Smooth muscle cell (in vitro differentiated cells): Measurements from ENCODE around the gene WFIKKN1. TPM values are rescaled to one million over a fixed set of nuclear protein-coding genes. Genes with fewer than 3 reads are reported as not detected.

ENCODE experiments used
- DNase-seq: peaks from one replicate; lab custom pipeline; 2025; ENCODE audit not compliant: unreplicated experiment; lab: John Stamatoyannopoulos, UW
- H2AFZ ChIP-seq: fragments of 200-600 bp; sonication (generic); 2 replicates; pipeline ENCODE4 v1.6.0; 2016; ENCODE audit warnings: antibody characterized with exemption, low read depth, mild to moderate bottlenecking
- H3F3A ChIP-seq: fragments of 200-600 bp; sonication (generic); 2 replicates; pipeline ENCODE4 v1.6.0; 2017; ENCODE audit warnings: antibody characterized with exemption, low read depth
- H3K27ac ChIP-seq: fragments of 200-600 bp; sonication (generic); 2 replicates; pipeline ENCODE4 v1.5.1; 2016; ENCODE audit warnings: low read depth, mild to moderate bottlenecking
- H3K27me3 ChIP-seq: fragments of 200-600 bp; sonication (generic); 2 replicates; pipeline ENCODE4 v1.6.1; 2016; ENCODE audit warnings: low read depth, mild to moderate bottlenecking
- H3K36me3 ChIP-seq: fragments of 200-600 bp; sonication (generic); 2 replicates; pipeline ENCODE4 v1.5.1; 2016; ENCODE audit warnings: low read depth
- H3K4me1 ChIP-seq: fragments of 200-600 bp; sonication (generic); 2 replicates; pipeline ENCODE4 v1.5.1; 2016; ENCODE audit warnings: low read depth
- H3K4me2 ChIP-seq: fragments of 200-600 bp; sonication (generic); 2 replicates; pipeline ENCODE4 v1.6.0; 2016; ENCODE audit warnings: mild to moderate bottlenecking
- H3K4me3 ChIP-seq: fragments of 200-600 bp; sonication (generic); 2 replicates; pipeline ENCODE4 v1.5.1; 2016; ENCODE audit warnings: mild to moderate bottlenecking
- H3K79me2 ChIP-seq: fragments of 200-600 bp; sonication (generic); 2 replicates; pipeline ENCODE4 v1.6.0; 2016; ENCODE audit warnings: low read depth, mild to moderate bottlenecking
- H3K9ac ChIP-seq: fragments of 200-600 bp; sonication (generic); 2 replicates; pipeline ENCODE4 v1.6.0; 2016; ENCODE audit warnings: low read depth
- H3K9me3 ChIP-seq: fragments of 200-600 bp; sonication (generic); replicated peaks from 2 replicates; pipeline ENCODE4 v1.5.1; 2016; ENCODE audit warnings: low read depth
- H4K20me1 ChIP-seq: fragments of 200-600 bp; sonication (generic); 2 replicates; pipeline ENCODE4 v1.6.0; 2016; ENCODE audit warnings: low read depth
- CTCF ChIP-seq: fragments of 200-600 bp; sonication (generic); IDR thresholded peaks from 2 replicates; pipeline ENCODE4 v1.5.1; 2017; ENCODE audit warnings: borderline replicate concordance, mild to moderate bottlenecking, antibody characterized with exemption; ENCODE audit not compliant: insufficient read depth, poor library complexity, severe bottlenecking
- WGBS: methylation state at CpG from one replicate; pipeline ENCODE4 v1.1.7; 2016; ENCODE audit warnings: low lambda C conversion rate; 5-methylcytosine and 5-hydroxymethylcytosine counted together
- polyA plus RNA-seq: library from polyadenylated mRNA; unstranded; fragments of >200 nt; fragmentation: Nextera tagmentation; extraction: Ambion mirVana; gene quantifications from 2 replicates; pipeline ENCODE4 v1.2.1, GENCODE V29; 2016
- total RNA-seq: library from RNA; depleted of rRNA; stranded (reverse); fragments of >200 nt; gene quantifications from 2 replicates; pipeline ENCODE4 v1.2.3, GENCODE V29; 2014

The WFIKKN1 gene
- total and polyA plus RNA-seq, 2 experiments from 2014 or later = 0.77 TPM; not detected in 1

GRCh38 chr16:592518-593306 is 38.1 kb upstream of the WFIKKN1 start:
- Histone ChIP-seq H2AFZ (no peak overlapping the region), H4K20me1 (peaks cover 74% of the 10 kb centered on the region), H3K4me3 (no peak overlapping the region), H3F3A (no peaks in the 10 kb centered on the region), H3K4me2 (no peak overlapping the region), H3K27me3 (no peaks in the 10 kb centered on the region), H3K4me1 (peaks cover 3% of the 10 kb centered on the region), H3K9ac (no peak overlapping the region), H3K9me3 (no peaks in the 10 kb centered on the region), H3K27ac (peak overlapping the region; percentile 35), H3K36me3 (no peaks in the 10 kb centered on the region), H3K79me2 (peaks cover 68% of the 10 kb centered on the region)
- 91% methylated on average over 24 of the region's 24 CpGs for WGBS
- TF ChIP-seq CTCF = no peak
- no peak for DNase-seq

DNA sequence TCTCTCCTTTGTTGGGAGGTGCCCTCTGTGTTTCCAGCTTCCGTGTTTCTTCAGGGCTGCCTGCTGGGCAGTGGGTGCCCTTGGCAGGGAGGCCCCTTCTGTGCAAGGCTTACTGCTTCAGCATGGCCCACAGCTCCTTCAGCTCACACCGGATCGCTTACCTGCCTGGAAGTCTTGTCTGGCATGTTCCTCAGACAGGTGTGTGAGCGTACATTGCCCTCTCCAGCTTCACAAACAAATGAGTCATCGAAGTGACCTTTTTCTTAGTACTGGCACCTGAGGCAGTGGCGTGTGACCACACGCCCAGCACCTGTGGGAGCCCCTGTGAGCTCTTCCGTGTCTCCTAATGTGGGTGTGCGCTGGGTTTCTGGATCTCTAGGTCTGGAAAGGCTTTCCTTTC is 37.4 kb upstream of the WFIKKN1 start:
- H3K4me3 ChIP-seq = no peak overlapping the region
- H3F3A ChIP-seq = no peaks in the 10 kb centered on the region
- H2AFZ ChIP-seq = no peak overlapping the region
- H3K36me3 ChIP-seq = no peaks in the 10 kb centered on the region
- H3K4me2 ChIP-seq = no peak overlapping the region
- WGBS = 69% methylated on average over 9 of the region's 9 CpGs
- TF ChIP-seq CTCF = no peak
- DNase-seq = no peak
- peaks cover 68% of the 10 kb centered on the region for H3K79me2 ChIP-seq
- H3K4me1 ChIP-seq = peaks cover 3% of the 10 kb centered on the region
- peaks cover 81% of the 10 kb centered on the region for H4K20me1 ChIP-seq
- no peak overlapping the region for H3K9ac ChIP-seq
- no peaks in the 10 kb centered on the region for H3K9me3 ChIP-seq
- H3K27ac ChIP-seq = peak overlapping the region; percentile 35
- no peaks in the 10 kb centered on the region for H3K27me3 ChIP-seq

DNA sequence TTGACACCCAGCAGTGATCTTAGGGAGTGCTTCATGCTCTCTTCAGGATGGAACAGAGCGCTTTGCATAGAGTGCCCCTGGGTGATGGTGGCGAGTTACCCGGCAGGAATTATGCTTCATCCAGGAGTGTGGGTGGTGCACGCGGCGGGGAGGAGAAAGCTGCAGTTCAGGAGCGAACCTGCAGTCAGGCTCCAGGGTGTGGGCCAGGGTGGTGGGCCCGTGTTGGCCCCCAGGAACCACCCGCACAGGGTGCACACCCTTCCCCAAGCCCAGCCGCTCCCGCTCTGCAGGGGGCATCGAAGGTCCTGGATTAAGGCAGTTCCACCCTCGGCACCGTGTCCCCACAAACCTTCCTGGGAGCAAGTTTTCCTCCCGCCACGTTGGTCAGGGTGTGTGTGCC is 37.0 kb upstream of the WFIKKN1 start:
- Histone ChIP-seq H3K4me3 (no peak overlapping the region), H3K4me2 (no peak overlapping the region), H3K36me3 (no peaks in the 10 kb centered on the region), H3K27me3 (no peaks in the 10 kb centered on the region), H3K4me1 (peaks cover 3% of the 10 kb centered on the region), H3K79me2 (peaks cover 72% of the 10 kb centered on the region), H2AFZ (no peak overlapping the region), H3F3A (no peaks in the 10 kb centered on the region), H4K20me1 (peaks cover 85% of the 10 kb centered on the region), H3K9ac (no peak overlapping the region), H3K27ac (no peak overlapping the region), H3K9me3 (no peaks in the 10 kb centered on the region)
- no peak for DNase-seq
- TF ChIP-seq CTCF = no peak
- WGBS = 91% methylated on average over 14 of the region's 16 CpGs

DNA sequence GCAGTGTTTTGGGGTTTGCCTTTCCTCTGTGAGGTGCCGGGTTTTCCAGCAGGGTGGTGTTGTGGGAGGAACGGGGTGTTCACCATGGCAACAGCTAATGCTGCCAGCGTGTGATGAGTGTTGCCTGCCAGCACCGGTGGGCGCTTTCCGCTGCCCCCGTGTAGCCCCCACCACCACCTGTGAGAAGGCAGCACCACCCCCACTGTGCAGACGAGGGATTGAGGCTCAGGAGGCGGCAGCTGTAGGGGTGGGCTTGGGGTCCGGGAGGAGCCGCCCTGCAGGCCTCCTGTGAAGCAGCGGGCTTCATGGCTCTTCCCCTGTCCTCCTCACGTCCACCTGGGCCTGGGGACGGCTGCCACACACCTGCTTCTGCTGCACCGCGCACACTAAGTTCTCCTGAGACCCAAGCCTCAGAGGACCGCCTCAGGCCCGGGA is 35.7 kb upstream of the WFIKKN1 start:
- no peak for DNase-seq
- no peaks in the 10 kb centered on the region for H3F3A ChIP-seq
- no peaks in the 10 kb centered on the region for H3K36me3 ChIP-seq
- H3K4me3 ChIP-seq = no peak overlapping the region
- H3K27ac ChIP-seq = no peak overlapping the region
- no peak for TF ChIP-seq CTCF
- H2AFZ ChIP-seq = no peak overlapping the region
- peaks cover 3% of the 10 kb centered on the region for H3K4me1 ChIP-seq
- peaks cover 94% of the 10 kb centered on the region for H4K20me1 ChIP-seq
- H3K9ac ChIP-seq = no peak overlapping the region
- H3K4me2 ChIP-seq = no peak overlapping the region
- H3K79me2 ChIP-seq = peaks cover 74% of the 10 kb centered on the region
- 94% methylated on average over 13 of the region's 18 CpGs for WGBS
- no peaks in the 10 kb centered on the region for H3K9me3 ChIP-seq
- H3K27me3 ChIP-seq = no peaks in the 10 kb centered on the region
